Mesodermal cell (in vitro differentiated cells): ENCODE data around the gene PTPRG.

Experiments used
- H3K27ac ChIP-seq: 2 replicates; pipeline ENCODE4 v1.7.0; 2013; ENCODE audit warnings: mild to moderate bottlenecking, low read depth, low read length, moderate library complexity; ENCODE audit not compliant: severe bottlenecking
- H3K36me3 ChIP-seq: 2 replicates; pipeline ENCODE4 v1.7.1; 2013; ENCODE audit warnings: mild to moderate bottlenecking, low read length, moderate library complexity; ENCODE audit not compliant: control insufficient read depth, insufficient read depth
- H3K4me1 ChIP-seq: one replicate; pipeline ENCODE4 v1.7.1; 2013; ENCODE audit warnings: mild to moderate bottlenecking, low read length; ENCODE audit not compliant: insufficient read depth, control insufficient read depth, poor library complexity, severe bottlenecking
- H3K4me3 ChIP-seq: 2 replicates; pipeline ENCODE4 v1.7.0; 2013; ENCODE audit warnings: low read length, control low read depth, mild to moderate bottlenecking; ENCODE audit not compliant: insufficient read depth, poor library complexity, severe bottlenecking; ENCODE audit errors: extremely low read depth
- H3K9me3 ChIP-seq: 2 replicates; pipeline ENCODE4 v1.7.1; 2013; ENCODE audit warnings: mild to moderate bottlenecking, low read length, moderate library complexity; ENCODE audit not compliant: control insufficient read depth
- WGBS, 2 experiments: methylation state at CpG; one replicate each; pipeline ENCODE4 v1.1.5; 2013; ENCODE audit warnings: missing lambda C conversion rate in 2 of 2; ENCODE audit not compliant: insufficient coverage in 2 of 2; 5-methylcytosine and 5-hydroxymethylcytosine counted together

The PTPRG gene

GRCh38 chr3:61616586-61616985, 55.2 kb downstream of the PTPRG start:
- Histone ChIP-seq H3K4me1 (peaks cover 3% of the 10 kb centered on the region), H3K27ac (no peak overlapping the region), H3K9me3 (no peaks in the 10 kb centered on the region), H3K36me3 (peaks cover 17% of the 10 kb centered on the region), H3K4me3 (no peak overlapping the region)
- WGBS, 2 experiments: 91 to 97% methylated on average over 6 of the region's 6 CpGs

- H3K4me3 ChIP-seq: no peak overlapping the region
- no peak overlapping the region for H3K27ac ChIP-seq
- no peaks in the 10 kb centered on the region for H3K9me3 ChIP-seq
- WGBS, 2 experiments: 93 to 100% methylated on average over 2 to 3 of the region's 4 CpGs
- peaks cover 3% of the 10 kb centered on the region for H3K4me1 ChIP-seq
- peaks cover 17% of the 10 kb centered on the region for H3K36me3 ChIP-seq
Measured at GRCh38 chr3:61617041-61617440, 55.7 kb downstream of the PTPRG start.

DNA sequence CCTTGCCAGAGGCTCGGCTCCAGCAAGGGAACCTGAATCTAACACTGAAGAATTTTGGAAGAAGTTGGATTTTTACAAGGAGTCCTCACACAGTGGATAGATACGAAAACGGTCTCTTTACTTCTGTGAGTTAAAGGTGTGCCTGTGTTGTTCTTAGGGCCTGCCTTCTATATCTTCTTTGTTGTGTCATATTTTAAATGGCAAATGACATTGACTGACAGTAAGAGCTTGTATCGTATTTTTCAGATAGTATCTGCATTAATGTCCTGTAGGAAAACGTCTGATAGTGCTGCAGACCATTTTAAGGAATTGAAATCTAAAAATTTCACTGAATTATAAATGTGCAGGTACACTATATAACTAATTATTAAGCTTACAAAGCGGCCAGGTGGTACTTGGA, 56.3 kb downstream of the PTPRG start:
- Histone ChIP-seq H3K27ac (no peak overlapping the region), H3K4me1 (peaks cover 3% of the 10 kb centered on the region), H3K9me3 (no peaks in the 10 kb centered on the region), H3K36me3 (peaks cover 17% of the 10 kb centered on the region), H3K4me3 (no peak overlapping the region)
- WGBS, 2 experiments: 93 to 100% methylated on average over 3 of the region's 6 CpGs

GRCh38 chr3:61618231-61618630, 56.9 kb downstream of the PTPRG start:
- H3K4me1 ChIP-seq: peaks cover 3% of the 10 kb centered on the region
- peaks cover 17% of the 10 kb centered on the region for H3K36me3 ChIP-seq
- H3K9me3 ChIP-seq: no peaks in the 10 kb centered on the region
- H3K27ac ChIP-seq: no peak overlapping the region
- no peak overlapping the region for H3K4me3 ChIP-seq
- no CpG with 5 or more reads among the region's 2 CpGs for WGBS, 2 experiments

DNA sequence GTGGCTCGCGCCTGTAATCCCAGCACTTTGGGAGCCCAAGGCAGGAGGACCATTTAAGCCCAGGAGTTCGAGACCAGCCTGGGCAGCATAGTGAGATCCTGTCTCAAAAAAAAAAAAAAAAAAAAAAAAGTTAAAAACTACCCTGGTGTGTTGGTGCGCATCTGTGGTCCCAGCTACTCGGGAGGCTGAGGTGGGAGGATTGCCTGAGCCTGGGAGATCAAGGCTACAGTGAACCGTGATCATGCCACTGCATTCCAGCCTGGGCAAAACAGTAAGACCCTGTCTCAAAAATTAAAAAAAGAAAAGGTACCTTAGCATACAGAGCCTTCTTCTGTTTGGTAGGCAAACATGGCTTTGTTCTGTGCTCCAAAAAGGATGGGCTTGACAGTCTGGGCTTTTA, 57.5 kb downstream of the PTPRG start:
- peaks cover 21% of the 10 kb centered on the region for H3K36me3 ChIP-seq
- H3K27ac ChIP-seq: no peak overlapping the region
- no peak overlapping the region for H3K4me3 ChIP-seq
- 79 to 100% methylated on average over 3 to 4 of the region's 6 CpGs for WGBS, 2 experiments
- H3K9me3 ChIP-seq: no peaks in the 10 kb centered on the region
- no peaks in the 10 kb centered on the region for H3K4me1 ChIP-seq

DNA sequence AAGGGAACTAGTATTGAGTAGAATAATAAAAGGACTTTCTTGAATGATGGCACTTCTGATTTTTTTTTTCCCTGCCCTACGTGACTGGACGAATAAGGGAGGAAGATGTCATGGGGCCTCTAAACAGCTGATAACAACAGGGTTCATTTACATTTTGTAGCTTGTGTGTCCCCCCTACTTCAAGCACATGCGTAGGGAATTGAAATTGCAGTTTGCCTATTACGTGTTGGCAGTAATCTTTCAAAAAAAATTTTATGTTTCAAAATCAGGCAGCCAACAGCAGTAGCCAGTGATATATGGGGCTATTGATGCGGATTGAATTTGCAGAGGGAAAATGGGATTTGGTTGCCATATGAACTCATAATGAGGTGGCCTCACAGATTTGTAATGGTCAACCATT, 58.7 kb downstream of the PTPRG start:
- Histone ChIP-seq H3K36me3 (peaks cover 24% of the 10 kb centered on the region), H3K4me3 (no peak overlapping the region), H3K9me3 (no peaks in the 10 kb centered on the region), H3K4me1 (no peaks in the 10 kb centered on the region), H3K27ac (no peak overlapping the region)
- 89 to 93% methylated on average over 4 of the region's 5 CpGs for WGBS, 2 experiments

- Histone ChIP-seq H3K9me3 (no peaks in the 10 kb centered on the region), H3K27ac (no peak overlapping the region), H3K4me1 (no peaks in the 10 kb centered on the region), H3K36me3 (peaks cover 24% of the 10 kb centered on the region), H3K4me3 (no peak overlapping the region)
- whole genome bisulfite sequencing, 2 experiments: 100% methylated on average over 1 of the region's 2 CpGs; no CpG with 5 or more reads in 1 of the 2 experiments
Measured at GRCh38 chr3:61624300-61624699, 62.9 kb downstream of the PTPRG start.

GRCh38 chr3:61625429-61625828, 64.1 kb downstream of the PTPRG start:
- Histone ChIP-seq H3K4me3 (no peak overlapping the region), H3K9me3 (no peaks in the 10 kb centered on the region), H3K4me1 (peaks cover 9% of the 10 kb centered on the region), H3K27ac (no peak overlapping the region), H3K36me3 (peaks cover 24% of the 10 kb centered on the region)
- WGBS, 2 experiments: 90 to 100% methylated on average over 2 to 3 of the region's 7 CpGs

GRCh38 chr3:61626484-61626883, 65.1 kb downstream of the PTPRG start:
- no peaks in the 10 kb centered on the region for H3K9me3 ChIP-seq
- no peak overlapping the region for H3K27ac ChIP-seq
- peaks cover 24% of the 10 kb centered on the region for H3K36me3 ChIP-seq
- H3K4me1 ChIP-seq: peaks cover 9% of the 10 kb centered on the region
- 96% methylated on average over 3 of the region's 6 CpGs; no CpG with 5 or more reads in 1 of the 2 experiments for WGBS, 2 experiments
- H3K4me3 ChIP-seq: no peak overlapping the region

GRCh38 chr3:61627768-61628185, 66.4 kb downstream of the PTPRG start:
- no CpG with 5 or more reads among the region's 2 CpGs for WGBS, 2 experiments
- Histone ChIP-seq H3K9me3 (peaks cover 1% of the 10 kb centered on the region), H3K4me1 (peaks cover 9% of the 10 kb centered on the region), H3K27ac (no peak overlapping the region), H3K36me3 (peaks cover 27% of the 10 kb centered on the region), H3K4me3 (no peak overlapping the region)

DNA sequence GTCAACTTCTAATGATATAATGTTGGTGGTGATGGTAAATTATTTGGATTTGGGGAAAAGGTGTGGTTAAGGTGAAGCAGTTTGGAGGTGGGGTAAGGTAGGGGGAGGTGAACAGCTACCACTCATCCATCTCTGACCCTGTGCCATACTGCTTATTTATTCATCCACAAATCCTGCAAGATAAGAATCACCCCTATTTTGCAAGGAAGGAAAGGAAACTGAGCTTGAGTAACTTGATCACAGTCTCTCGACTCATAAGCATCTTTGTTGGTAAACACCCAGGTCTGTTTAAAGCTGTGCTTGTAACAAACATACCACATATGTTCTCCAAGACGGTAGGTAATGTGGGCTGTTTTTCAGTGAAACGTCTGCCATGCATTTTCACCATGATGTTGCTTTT, 67.3 kb downstream of the PTPRG start:
- peaks cover 27% of the 10 kb centered on the region for H3K36me3 ChIP-seq
- WGBS, 2 experiments: 69 to 100% methylated on average over 2 to 3 of the region's 3 CpGs
- H3K4me3 ChIP-seq: no peak overlapping the region
- no peak overlapping the region for H3K27ac ChIP-seq
- H3K4me1 ChIP-seq: peaks cover 9% of the 10 kb centered on the region
- H3K9me3 ChIP-seq: peaks cover 6% of the 10 kb centered on the region
